Measurements from ENCODE around the gene BTD.

The BTD gene, protein sequence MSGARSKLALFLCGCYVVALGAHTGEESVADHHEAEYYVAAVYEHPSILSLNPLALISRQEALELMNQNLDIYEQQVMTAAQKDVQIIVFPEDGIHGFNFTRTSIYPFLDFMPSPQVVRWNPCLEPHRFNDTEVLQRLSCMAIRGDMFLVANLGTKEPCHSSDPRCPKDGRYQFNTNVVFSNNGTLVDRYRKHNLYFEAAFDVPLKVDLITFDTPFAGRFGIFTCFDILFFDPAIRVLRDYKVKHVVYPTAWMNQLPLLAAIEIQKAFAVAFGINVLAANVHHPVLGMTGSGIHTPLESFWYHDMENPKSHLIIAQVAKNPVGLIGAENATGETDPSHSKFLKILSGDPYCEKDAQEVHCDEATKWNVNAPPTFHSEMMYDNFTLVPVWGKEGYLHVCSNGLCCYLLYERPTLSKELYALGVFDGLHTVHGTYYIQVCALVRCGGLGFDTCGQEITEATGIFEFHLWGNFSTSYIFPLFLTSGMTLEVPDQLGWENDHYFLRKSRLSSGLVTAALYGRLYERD

DNA sequence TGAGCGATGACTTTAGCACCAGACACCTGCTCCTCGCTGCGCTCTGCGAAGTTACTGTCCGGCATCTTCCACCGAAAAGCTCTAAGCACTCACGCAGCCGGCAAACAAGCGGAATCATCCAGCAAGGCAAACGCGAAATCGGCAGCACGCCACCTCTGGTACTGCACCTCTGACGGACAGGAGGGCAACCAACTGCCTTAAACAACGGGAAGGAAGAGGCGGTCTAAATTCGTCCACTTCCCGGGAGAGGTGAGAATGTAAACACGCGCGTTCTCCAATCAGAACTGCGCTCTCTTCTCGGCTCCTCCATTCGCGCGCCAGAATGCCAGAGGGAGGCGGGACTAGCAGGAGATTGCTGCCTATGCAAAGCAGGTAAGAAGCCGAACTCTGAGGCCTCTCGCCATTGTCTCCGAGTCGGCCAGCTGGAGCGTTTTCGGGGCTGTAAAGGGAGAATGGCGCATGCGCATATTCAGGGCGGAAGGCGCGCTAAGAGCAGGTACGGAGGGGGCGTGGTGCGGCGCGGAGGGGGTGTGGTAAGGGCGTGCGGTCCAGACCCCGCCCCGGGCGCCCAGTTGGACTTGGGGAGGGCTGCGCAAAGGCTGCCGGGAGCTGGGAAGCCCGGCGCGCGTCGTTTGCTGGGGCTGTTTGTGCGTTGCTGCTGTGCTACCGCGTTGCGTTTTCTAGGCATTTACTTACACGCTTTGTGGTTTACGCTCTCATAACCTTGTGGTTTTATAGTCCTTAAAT is at the start of gene BTD, which contains the start of gene HACL1:
Gene BTD (plus strand): TSS at position 347 of the 747 bp plus-strand sequence. CDS start 33,695 bp downstream, outside the sequence.
Gene HACL1 (minus strand): TSS at position 171 of the 747 bp plus-strand sequence. CDS start 106 bp downstream, at position 65.
- DNase-seq: no peak
- TF ChIP-seq GATA1 (IDR thresholded peaks at IDR 0.05; ENCODE audit: low read depth, low read length): no peak
- peak; percentile 96 for TF ChIP-seq POLR2A (IDR thresholded peaks at IDR 0.05; ENCODE audit: low read length)

DNA sequence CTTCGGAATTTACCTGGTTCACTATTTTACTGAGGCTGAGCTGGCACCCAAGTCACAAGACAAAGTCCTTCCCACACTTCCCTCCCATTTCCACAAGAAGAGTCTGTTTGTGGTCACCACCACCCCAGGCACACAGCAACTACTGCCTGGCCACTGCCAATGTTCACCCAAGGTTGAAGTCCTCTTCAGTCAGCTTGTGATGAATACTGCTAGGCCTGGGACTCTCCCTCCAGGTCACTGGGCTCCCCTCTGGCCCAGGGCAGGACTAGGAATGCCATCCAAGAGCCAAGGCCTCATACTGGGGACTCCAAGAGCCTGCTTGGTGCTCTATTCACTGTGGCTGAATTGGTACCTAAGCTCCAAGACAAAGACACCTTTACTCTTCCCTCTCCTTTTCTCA is 49.6 kb upstream of the BTD start:
- TF ChIP-seq POLR2A (IDR thresholded peaks at IDR 0.05; ENCODE audit: low read length): no peak
- no peak for DNase-seq

DNA sequence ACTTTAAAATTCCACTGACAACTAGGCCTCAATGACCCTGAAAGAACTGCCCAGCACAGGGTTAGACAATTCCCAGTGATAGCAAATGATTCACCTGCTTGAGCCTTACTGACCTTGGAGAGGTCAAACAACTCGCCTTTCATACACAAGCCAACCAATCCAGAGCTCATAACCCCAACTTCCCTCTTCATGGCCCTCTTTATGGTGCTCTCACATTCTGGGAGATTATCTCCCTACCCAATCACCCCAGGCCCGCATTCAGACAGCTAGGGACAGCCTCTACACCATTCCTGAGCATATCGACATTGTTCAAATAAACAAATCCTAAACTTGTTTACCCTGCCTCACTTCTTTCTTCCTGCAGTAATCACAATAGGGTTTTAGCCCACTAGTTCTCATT is 47.8 kb upstream of the BTD start:
- no peak for TF ChIP-seq POLR2A (IDR thresholded peaks at IDR 0.05; ENCODE audit: low read length)
- TF ChIP-seq GATA1 (IDR thresholded peaks at IDR 0.05; ENCODE audit: low read depth, low read length): no peak
- DNase-seq: no peak

DNA sequence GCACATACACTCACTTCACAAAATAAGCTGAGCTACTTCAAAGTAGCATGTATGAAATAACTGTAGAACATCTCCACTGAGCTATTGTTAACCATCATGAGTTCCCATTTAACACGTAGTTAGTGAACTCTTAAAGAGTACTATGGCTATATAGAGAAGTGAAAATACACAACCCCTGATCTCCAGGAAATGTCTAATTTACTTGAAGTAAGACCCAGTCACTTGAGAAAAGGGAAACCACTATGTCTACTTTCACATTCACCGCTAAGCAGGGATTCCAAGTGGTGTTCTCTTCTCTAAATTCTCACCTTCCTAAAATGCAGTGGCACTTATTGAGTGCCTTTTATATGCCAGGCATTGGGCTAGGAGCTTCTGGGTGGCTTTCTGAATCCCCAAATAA is 45.0 kb upstream of the BTD start:
- no peak for DNase-seq
- no peak for TF ChIP-seq GATA1 (IDR thresholded peaks at IDR 0.05; ENCODE audit: low read depth, low read length)
- TF ChIP-seq POLR2A (IDR thresholded peaks at IDR 0.05; ENCODE audit: low read length): no peak

DNA sequence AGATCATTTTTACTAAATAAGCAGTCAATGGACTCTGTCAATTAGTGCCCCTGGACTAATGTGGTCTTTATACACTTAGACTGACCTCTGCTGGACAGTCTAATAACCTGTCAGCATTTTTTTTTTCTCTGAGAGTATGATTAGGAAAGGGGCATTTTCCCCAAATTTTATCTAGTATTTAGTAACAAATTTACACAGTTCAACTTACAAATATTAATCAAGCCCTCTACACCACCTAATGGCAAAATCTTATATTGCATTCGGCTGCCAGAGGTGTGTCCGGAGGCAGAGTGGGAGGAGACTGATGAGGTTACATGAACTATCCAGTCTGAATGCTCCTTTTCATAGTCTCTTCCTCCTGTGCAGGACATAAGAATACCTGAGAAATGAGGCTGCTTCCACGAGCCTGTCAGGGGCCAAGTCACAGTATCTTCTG is 44.0 kb upstream of the BTD start:
- DNase-seq: peak; percentile 77
- TF ChIP-seq GATA1 (IDR thresholded peaks at IDR 0.05; ENCODE audit: low read depth, low read length): no peak
- TF ChIP-seq POLR2A (IDR thresholded peaks at IDR 0.05; ENCODE audit: low read length): no peak

DNA sequence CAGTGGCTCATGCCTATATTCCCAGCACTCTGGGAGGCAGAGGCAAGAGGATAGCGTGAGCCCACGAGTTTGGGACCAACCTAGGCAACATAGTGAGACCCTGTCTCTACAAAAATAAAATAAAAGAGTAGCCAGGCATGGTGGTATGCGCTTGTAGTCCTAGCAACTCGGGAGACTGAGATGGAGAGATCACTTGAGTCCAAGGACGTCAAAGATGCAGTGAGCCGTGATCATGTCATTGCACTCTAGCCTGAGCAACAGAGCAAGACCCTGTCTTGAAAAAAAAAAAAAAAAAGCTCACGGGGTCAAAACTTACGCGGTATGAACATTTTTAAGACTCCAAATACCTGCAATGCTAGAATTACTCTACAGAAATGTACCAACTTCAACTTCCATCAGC is 43.0 kb upstream of the BTD start:
- DNase-seq: no peak
- no peak for TF ChIP-seq GATA1 (IDR thresholded peaks at IDR 0.05; ENCODE audit: low read depth, low read length)
- TF ChIP-seq POLR2A (IDR thresholded peaks at IDR 0.05; ENCODE audit: low read length): no peak

DNA sequence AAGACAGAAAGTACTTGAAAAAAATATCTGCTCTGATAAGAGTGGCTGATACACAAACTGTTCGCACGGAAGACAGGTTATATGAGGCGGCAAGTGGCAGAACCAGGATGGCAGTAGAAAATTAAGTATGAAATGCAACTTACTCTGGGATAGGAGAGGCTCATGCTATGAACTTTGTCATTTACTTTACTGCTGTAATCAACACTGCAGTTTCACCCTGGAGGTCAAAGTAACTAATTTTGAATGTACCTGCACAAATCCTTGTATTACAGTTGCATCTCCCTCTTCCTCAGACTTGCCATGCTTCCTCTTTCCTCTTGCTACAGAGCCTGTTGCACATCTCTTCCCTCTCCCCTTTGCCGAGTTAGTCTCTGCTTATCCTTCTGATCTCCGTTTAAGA is 39.0 kb upstream of the BTD start:
- TF ChIP-seq POLR2A (IDR thresholded peaks at IDR 0.05; ENCODE audit: low read length) (no peak), GATA1 (IDR thresholded peaks at IDR 0.05; ENCODE audit: low read depth, low read length) (no peak)

DNA sequence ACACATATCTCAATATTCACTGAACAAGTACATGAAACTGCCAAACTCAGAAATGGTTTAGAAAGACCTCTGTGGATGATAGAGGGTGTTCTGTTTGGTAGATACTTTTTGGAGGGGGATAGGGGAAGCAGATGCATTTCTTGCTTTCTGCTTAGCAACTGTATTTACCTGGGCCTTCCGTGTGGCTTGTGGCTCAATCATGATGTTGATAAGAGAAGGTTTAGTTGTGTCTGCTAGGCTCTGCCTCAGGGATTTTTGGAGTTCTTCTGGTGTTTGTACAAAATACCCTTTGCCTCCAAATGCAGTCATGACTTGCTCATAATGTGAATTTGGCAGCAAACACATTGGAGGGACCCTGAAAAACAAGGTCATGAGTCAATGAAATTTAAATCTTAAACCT is 38.4 kb upstream of the BTD start:
- DNase-seq: no peak
- no peak for TF ChIP-seq POLR2A (IDR thresholded peaks at IDR 0.05; ENCODE audit: low read length)
- TF ChIP-seq GATA1 (IDR thresholded peaks at IDR 0.05; ENCODE audit: low read depth, low read length): no peak

More for the DNA sequence above, 39.0 kb upstream of the BTD start:
- DNase-seq: no peak

DNA sequence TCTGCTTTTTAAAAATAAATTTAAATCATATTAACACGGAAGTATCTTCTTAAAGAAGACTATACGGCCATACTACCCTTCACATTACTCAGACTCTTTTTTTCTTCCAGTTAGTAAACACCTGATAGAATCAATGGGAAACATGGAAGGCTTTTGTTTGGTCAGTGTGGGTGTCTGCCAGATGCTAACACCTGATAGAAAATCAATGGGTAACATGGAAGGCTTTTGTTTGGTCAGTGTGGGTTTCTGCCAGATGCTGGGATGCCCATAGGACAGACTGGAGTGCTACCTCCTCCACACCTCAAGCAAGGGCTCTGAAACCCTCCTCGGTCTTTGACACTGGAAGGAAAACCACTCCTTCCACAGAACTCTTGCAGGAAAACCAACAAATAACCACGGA is 29.4 kb upstream of the BTD start:
- DNase-seq: no peak
- TF ChIP-seq GATA1 (IDR thresholded peaks at IDR 0.05; ENCODE audit: low read depth, low read length): no peak
- TF ChIP-seq POLR2A (IDR thresholded peaks at IDR 0.05; ENCODE audit: low read length): no peak

DNA sequence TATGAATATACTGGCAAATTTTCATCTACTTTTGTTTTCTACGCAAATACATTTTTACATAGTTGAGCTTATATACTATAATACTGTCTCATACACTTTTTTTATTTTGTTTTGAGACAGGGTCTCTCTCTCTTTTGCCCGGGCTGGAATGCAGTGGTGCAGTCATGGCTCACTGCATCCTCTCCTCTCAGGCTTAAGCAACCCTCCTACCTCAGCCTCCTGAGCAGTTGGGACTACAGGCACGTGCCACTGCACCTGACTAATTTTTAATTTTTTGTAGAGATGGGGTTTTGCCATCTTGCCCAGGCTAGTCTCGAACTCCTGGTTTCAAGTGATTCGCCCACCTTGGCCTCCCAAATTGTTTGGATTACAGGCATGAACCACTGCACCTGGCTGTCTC is 26.1 kb upstream of the BTD start:
- no peak for TF ChIP-seq POLR2A (IDR thresholded peaks at IDR 0.05; ENCODE audit: low read length)
- no peak for TF ChIP-seq GATA1 (IDR thresholded peaks at IDR 0.05; ENCODE audit: low read depth, low read length)
- no peak for DNase-seq

DNA sequence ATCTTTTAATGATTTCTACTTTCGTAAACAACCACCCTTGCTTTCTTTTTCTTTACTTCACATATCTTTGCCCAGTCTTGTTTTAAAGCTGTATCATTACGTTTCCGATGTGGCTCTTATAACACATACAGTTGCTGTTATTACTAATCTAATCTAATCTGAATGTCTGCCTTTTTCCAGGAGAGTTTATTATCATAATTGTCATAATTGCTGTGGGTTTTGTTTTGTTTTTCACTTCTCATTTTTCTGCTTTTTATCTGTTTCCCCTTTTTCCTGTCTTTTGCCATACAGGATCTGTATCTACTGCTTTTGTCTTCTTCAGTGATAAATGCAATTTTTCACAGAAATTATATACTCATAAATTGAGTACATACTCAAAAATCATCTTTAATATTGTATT is 25.1 kb upstream of the BTD start:
- DNase-seq: peak in 1 of 2 experiments; percentile 16
- no peak for TF ChIP-seq GATA1 (IDR thresholded peaks at IDR 0.05; ENCODE audit: low read depth, low read length)

DNA sequence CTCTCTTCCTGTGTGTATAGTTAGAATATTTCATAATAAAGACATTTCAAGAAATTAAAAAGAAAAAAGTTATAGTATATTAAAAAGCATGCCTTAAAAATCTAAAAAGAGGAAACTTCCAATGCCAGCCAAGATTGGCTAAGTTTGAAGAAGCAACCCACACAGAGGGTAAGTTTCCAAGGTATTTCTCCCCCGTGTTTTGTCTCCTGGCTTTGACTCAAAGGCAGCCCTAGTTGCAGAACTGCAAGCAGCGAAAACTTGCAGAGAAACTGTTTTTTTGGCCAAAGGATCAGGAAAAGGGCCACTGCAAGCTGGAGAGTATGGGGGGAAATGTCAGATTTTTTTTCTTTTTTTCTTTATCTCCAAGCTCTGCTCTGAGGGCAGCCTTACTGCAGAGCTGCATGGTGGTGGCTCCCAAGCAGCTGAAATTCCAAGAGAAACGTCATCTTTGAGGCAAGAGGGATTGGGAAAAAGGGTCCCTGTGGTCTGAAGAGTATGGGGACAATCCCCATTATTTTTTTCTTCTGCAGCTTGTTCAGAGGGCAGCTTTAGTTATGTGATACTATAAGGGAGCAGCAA is 23.2 kb upstream of the BTD start:
- no peak for TF ChIP-seq POLR2A (IDR thresholded peaks at IDR 0.05; ENCODE audit: low read length)
- no peak for TF ChIP-seq GATA1 (IDR thresholded peaks at IDR 0.05; ENCODE audit: low read depth, low read length)
- no peak for DNase-seq

DNA sequence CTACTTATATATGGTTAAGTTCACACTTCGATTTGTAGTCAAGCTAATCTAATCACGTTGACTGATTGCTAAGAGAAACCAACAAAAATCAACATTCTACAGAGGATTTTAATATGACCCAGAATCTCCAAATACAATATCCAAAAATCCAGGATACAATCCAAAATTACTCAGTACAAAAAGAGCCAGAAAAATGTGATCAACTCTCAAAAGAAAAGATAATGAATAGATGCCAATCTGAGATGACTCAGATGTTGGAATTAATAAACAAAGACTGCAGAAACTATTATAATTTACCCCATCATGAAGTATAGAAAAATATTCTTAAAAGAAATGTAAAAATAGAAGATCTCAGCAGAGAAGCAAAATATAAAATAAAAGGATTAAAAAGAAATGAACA is 22.5 kb upstream of the BTD start:
- no peak for TF ChIP-seq GATA1 (IDR thresholded peaks at IDR 0.05; ENCODE audit: low read depth, low read length)
- TF ChIP-seq POLR2A (IDR thresholded peaks at IDR 0.05; ENCODE audit: low read length): no peak
- DNase-seq: no peak

Measured in erythroblast (primary cell).